Fibroblast of skin of scalp (primary cell): Measurements from ENCODE around the gene OR2C1. TPM values are rescaled to one million over a fixed set of nuclear protein-coding genes. Genes with fewer than 3 reads are reported as not detected.

Experiments
- DNase-seq: peaks from one replicate; pipeline ENCODE4 v3.0.0-alpha.2; 2013
- polyA plus RNA-seq, 2 experiments: library from polyadenylated mRNA; unstranded; fragments of 120-200 nt; gene quantifications; one replicate each; pipeline ENCODE4 v1.2.1, GENCODE V29; 2013; ENCODE audit not compliant: insufficient read length in 2 of 2

OR2C1 gene
- 0.13 TPM for polyA plus RNA-seq (2013, experiment 1 of 2; ENCODE audit: insufficient read length)
- not detected for polyA plus RNA-seq (2013, experiment 2 of 2; ENCODE audit: insufficient read length)

GRCh38 chr16:3355589-3355988 lies at the start of gene OR2C1:
Gene OR2C1 (plus strand): TSS chr16:3355889. CDS start chr16:3355941, 52 bp downstream.
- DNase-seq = no peak

GRCh38 chr16:3306078-3306477 lies 49.6 kb upstream of the OR2C1 start:
- DNase-seq = no peak

GRCh38 chr16:3311496-3311895 lies 44.2 kb upstream of the OR2C1 start:
- no peak for DNase-seq

DNA sequence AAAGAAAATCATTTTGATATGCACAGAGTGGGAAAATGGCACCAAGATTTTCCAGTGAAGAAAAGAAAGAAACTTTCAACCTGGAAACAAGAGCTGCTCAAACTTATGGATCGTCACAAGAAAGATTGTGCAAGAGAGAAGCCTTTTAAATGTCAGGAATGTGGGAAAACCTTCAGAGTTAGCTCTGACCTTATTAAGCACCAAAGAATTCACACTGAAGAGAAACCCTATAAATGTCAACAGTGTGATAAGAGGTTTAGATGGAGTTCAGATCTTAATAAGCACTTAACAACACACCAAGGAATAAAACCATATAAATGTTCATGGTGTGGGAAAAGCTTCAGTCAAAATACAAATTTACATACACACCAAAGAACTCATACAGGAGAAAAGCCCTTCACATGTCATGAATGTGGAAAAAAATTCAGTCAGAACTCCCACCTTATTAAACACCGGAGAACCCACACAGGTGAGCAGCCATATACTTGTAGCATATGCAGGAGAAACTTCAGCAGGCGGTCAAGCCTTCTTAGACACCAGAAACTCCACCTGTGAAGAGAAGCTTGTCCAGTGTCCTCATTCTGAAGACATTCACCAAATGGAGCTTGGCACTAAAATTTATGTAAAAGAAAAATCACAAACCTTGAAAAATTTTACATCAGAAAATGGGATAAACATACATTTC lies 38.2 kb upstream of the OR2C1 start:
- DNase-seq = peak; percentile 6

GRCh38 chr16:3321816-3322215 lies 33.9 kb upstream of the OR2C1 start:
- no peak for DNase-seq

DNA sequence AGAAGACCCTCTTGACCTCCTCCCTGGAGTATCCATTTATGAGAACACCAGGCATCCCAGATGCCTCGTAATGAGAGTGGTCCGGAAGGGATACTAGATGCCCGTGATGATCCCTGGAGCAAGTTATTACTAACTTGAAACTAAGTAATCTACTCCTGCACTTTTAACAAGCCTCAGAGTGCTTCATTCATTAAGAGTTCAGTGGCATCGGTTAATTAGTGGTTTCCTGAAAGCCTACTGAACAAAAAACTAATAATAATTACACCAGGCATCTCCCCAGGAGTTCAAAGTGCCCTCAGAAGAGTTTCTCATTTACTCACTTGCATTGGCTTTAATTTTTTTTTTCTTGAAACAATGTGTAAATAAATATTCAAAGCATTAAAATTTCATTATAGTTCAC lies 28.2 kb upstream of the OR2C1 start:
- no peak for DNase-seq

DNA sequence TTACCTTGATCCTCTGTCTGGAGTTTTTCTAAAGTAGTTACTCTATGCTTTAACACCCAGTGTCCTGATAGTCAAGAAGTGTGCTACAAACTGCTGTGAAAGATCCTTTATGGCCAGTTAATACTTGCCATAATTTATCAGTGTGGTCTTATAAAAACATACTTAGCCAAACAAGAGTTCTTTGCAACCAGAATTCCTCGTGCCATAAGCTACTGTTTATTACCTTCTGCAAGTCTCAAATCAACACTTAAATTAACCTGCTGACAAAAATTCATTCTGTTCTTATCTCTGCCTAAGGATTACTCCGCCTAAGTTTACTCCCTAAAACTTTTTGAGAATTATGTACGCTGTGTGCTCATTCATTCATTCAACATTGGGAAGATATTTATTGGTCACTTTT lies 27.6 kb upstream of the OR2C1 start:
- DNase-seq = no peak

- no peak for DNase-seq
Measured at GRCh38 chr16:3328643-3329042, 27.0 kb upstream of the OR2C1 start.

- DNase-seq = no peak
Measured at GRCh38 chr16:3346041-3346440, 9.6 kb upstream of the OR2C1 start.

DNA sequence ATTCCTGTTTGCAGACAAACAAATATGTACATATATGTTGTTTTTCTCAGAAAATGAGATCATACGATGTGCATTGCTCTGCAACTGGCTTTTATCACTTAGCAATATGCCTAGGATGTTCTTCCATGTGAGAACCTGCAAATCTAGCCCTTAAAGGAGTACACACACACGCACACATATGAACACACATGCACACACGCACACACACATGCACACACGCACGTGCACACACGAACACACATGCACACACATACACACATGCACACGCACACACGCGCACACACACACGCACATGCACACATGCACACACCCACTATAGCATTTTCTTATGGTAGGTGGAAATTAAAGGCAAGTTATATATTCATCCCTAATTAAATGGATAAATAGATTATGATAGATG lies 8.1 kb upstream of the OR2C1 start:
- no peak for DNase-seq

DNA sequence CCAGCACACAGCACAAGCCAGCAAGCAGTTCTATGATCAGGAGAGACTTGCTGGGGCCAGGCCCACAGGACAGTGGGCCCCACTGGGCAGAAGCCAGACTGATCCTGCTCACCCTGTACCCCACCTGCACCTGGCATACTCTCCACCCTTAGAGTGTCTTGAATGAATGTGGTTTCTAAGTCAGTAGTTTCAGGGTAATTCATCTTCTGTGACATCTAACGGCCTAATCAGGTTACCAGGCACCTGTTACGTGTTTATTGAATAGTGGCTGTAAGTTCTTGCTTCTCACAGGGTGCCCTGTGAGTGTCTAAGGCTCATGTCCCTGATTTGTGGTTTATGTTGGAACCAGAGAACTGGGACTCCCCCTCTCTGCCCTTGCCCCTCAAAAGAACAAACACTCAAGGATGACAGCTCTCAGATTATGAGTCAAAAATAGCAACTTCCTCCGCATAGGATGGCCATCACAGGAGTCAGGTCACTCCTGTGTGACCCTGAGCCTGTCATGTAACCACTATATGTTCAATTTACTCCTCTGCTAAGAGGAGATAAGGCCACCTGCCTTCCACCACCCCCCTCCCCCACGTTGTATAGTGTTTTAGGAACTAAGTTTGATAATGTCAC lies 7.0 kb upstream of the OR2C1 start:
- DNase-seq = no peak

DNA sequence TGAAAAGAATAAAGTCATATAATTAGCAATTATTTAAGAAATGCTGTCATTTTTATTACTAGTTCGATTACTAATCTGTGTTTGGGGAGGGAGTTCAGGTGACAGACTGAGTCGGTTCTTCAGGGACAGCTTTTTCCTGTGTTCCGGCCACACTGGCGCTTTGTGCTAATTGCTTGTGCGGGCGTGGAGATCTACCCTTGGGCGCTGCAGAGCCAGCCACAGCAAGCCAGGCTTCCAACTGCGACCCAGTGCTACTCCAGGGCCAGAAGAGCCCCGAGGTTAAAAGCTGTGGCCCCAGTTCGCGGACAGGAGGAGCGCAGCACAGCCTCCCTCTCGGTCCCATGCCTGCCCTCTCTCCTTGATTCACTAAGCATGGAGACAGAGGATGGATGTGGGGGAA lies 6.5 kb upstream of the OR2C1 start:
- no peak for DNase-seq

GRCh38 chr16:3356118-3356517 lies 429 bp downstream of the OR2C1 start:
- DNase-seq = no peak

DNA sequence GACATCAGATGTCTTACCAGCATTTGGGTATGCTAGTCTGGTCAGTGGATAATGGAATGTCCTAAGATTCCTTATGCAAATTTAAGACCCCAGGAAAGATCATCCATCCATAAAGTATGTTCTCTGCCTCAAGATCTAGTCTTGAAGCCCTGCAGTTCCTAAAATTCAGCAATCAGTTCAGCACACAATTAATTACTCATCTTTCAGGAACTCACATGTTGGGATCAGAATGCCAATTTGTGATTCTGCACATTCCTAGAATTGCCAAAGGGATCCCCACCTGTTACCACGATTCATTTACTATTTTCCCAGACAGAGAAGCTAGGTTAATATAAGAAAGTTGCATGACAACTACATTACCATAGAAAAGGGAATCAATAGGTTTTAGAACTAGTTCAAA lies 3.2 kb downstream of the OR2C1 start:
- no peak for DNase-seq

DNA sequence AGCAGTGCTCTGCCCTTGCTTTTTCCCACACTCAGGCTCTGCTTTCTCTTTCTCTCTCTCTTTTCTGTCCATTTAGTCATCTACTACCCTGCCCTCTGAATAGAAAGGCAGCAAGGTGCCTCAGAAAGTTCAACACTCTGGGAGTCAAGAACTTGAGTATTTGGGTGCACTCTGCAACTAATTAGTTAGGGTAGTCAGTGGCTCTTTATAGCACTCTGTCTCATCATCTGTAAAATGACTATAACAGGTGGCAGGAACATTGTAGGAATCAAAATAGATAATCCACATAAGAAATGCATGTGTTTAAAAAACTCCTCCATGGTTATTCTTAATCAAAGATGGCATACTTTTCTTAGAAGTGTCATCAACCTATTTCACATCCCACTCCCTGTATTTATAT lies 7.2 kb downstream of the OR2C1 start:
- DNase-seq = no peak

DNA sequence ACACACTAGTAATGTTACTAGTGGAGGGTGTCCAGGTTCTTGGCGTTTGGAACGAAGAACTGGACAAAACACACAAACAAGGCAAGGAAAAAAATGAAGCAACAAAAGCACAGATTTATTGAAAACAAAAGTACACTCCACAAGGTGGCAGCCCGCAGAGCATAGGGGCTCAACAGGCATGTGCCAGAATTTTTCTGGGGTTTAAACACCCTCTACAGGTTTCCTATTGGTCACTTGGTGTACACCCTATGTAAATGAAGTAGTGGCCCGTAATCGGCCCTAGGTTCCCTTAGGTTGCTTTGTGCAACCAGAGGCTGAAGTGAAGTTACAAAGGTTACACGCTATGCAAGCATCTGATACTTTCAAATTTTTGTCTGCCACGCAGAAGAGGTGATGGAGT lies 8.1 kb downstream of the OR2C1 start:
- no peak for DNase-seq

- peak; percentile 96 for DNase-seq
Measured at GRCh38 chr16:3364774-3365427, 9.2 kb downstream of the OR2C1 start.

- DNase-seq = no peak
Measured at GRCh38 chr16:3369073-3369472, 13.4 kb downstream of the OR2C1 start.

DNA sequence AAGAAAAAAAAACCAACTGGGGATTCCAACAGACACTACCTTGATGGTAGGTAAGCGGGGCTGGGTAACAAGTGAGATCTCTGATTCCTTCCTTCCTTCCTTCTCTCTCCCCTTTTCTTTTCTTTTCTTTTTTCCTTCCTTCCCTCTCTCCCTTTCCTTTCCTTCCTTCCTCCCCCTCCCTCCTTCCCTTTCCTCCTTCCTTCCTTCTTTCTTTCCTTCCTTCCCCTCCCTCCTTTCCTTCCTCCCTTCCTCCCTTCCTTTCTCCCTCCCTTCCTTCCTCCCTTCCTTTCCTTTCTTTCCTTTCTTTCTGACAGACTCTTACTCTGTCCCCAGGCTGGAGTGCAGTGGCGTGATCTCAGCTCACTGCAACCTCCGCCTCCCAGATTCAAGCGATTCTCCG lies 20.0 kb downstream of the OR2C1 start:
- DNase-seq = no peak

- DNase-seq = no peak
Measured at GRCh38 chr16:3377917-3378316, 22.2 kb downstream of the OR2C1 start.

GRCh38 chr16:3383045-3383448 lies 27.4 kb downstream of the OR2C1 start:
- DNase-seq = no peak

GRCh38 chr16:3388325-3388724 lies 32.6 kb downstream of the OR2C1 start:
- no peak for DNase-seq

DNA sequence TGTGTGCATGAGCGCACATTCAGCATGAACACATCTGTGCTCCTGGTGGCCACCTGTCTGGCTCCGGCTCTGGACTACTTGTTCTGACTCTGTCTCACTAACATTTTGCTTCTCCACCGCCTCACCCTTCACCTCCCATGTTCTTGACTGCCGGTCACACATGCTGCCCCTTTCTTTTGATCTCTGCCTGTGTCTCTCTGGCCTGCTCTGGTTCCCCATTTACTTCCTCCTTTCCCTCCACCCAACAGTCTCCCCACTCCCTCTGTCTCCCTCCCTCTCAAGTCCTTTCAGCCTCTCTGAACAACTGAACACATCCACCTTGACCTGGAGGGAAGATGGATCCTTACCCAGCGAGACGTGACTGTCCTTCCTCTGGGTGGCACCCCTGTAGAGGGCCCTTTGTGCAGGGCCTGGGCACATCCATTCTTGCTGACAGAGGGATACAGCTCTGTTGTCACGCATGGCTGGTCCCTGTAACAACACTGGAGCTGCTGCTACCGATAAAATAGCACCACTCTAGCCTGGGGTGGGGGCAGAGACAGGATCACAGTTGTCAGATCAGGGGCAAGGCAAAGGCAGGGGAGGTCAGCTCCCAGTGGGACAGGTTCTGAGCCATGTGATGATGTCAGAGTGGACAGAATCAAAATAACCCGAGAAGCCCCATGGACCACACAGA lies 34.1 kb downstream of the OR2C1 start:
- DNase-seq = no peak

GRCh38 chr16:3400446-3400778 lies 44.7 kb downstream of the OR2C1 start:
- DNase-seq = no peak
